ENCODE data around the gene NHEJ1.

DNA sequence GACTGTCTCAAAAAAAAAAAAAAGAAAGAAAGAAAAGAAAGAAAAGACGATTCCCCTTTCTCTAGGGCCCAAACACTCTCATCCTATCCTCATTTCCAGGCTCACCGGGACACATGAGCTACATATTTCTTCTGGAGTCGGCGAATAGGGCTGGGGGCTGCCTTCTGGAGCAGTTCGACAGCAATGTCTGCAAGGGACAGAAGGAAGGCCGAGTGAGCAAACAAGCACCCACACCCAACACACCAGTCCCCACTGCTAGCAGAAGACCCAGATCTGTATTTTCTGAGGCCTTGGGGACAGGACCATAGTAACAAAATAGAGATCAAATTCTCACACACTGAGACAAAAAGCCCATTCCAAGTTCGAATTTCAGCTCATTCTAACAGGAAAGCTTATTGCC is 14.9 kb upstream of the NHEJ1 start:
- TF ChIP-seq, protein P1, sequence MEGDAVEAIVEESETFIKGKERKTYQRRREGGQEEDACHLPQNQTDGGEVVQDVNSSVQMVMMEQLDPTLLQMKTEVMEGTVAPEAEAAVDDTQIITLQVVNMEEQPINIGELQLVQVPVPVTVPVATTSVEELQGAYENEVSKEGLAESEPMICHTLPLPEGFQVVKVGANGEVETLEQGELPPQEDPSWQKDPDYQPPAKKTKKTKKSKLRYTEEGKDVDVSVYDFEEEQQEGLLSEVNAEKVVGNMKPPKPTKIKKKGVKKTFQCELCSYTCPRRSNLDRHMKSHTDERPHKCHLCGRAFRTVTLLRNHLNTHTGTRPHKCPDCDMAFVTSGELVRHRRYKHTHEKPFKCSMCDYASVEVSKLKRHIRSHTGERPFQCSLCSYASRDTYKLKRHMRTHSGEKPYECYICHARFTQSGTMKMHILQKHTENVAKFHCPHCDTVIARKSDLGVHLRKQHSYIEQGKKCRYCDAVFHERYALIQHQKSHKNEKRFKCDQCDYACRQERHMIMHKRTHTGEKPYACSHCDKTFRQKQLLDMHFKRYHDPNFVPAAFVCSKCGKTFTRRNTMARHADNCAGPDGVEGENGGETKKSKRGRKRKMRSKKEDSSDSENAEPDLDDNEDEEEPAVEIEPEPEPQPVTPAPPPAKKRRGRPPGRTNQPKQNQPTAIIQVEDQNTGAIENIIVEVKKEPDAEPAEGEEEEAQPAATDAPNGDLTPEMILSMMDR (conservative IDR thresholded peaks at IDR 0.05; ENCODE audit: low read depth, low read length) = no peak
- TF ChIP-seq EZH2 (IDR thresholded peaks at IDR 0.05; ENCODE audit: low read length, unreplicated experiment) = no peak
- TF ChIP-seq EZH2phosphoT487 (IDR thresholded peaks at IDR 0.05; ENCODE audit: borderline replicate concordance, low read length) = no peak

Data from PC-3 (cell line).